ENCODE data around the gene HSPB7.

The HSPB7 gene

DNA sequence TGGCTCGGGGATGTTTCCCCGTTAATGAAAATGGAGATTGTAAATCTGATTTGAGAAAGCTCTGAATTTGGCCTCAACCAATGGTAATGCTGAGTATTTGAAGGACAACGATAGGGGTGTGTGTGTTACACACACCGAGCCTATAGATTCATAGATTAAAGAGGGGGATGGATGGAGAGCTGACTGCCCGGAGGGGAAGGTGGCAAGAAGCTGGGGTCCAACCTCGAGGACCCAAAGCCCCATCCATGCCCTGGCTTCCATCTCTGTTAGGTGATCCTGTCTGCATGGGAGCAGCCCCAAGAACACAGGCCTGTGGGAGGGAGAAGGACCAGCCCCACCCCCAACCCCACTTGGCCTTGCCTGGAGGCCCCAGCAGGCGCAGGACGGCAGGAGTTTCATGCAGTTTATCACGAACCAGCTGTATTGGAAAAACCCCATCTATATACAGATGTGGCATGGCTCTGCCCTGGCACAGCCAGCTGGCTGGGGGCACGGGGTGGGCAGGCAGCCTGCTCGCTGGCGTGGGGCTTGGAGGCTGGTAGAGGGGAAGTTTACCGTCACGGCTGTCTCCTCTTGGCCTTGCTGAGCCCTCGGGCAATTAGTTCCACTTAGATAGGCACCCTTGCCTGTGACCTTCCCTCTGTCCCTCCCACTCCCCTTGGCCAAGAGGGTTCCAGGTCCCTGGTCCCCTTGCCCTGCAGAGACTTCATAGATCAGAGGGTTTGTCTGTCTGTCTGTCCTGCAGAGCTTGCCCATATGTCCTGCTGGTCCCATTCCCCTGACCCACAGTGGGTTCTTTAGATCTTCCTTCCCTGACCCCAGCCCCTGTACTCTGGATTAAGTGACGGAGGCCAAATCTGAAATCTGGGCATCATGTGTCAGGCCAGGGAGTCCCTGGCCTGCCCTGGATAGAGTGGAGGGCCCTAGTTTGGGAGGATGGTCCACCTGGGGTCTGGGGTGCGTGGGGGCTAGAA lies 3.0 kb downstream of the HSPB7 start:
- no peak for TF ChIP-seq CTCF (conservative IDR thresholded peaks at IDR 0.05; ENCODE audit: control insufficient read depth, insufficient read depth, low read depth, low read length)
- H3K4me3 ChIP-seq (ENCODE audit: control insufficient read depth, low read depth, low read length): no peak overlapping the region
- no peak for DNase-seq (ENCODE audit: low read depth)

DNA sequence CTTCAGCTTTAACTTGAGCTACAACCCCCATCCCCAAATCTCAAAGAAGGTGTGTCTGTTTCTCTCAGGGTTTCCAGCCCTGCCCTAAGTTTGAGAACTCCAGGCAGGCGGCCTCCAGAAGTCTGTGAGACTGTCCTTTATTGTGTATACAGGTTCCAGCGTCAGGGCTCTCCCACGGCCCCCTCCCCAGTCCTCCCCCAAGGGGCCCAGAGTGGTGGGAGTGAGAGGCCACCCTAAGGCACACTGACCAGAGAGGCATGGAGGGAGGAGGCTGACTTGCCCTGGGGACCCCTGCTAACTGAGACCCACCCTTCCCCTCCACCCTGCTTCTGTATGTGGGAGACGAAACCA lies 4.0 kb downstream of the HSPB7 start:
- TF ChIP-seq CTCF (conservative IDR thresholded peaks at IDR 0.05; ENCODE audit: control insufficient read depth, insufficient read depth, low read depth, low read length): no peak
- no peak overlapping the region for H3K4me3 ChIP-seq (ENCODE audit: control insufficient read depth, low read depth, low read length)
- DNase-seq (ENCODE audit: low read depth): no peak

- peak overlapping the region; percentile 17 for H3K4me3 ChIP-seq (ENCODE audit: control insufficient read depth, low read depth, low read length)
- DNase-seq (ENCODE audit: low read depth): peak; percentile 49
These were observed 4.5 kb downstream of the HSPB7 start for GRCh38 chr1:16013220-16013907.

GRCh38 chr1:16012590-16013219 lies 5.1 kb downstream of the HSPB7 start:
- peak overlapping the region; percentile 17 for H3K4me3 ChIP-seq (ENCODE audit: control insufficient read depth, low read depth, low read length)
- no peak for TF ChIP-seq CTCF (conservative IDR thresholded peaks at IDR 0.05; ENCODE audit: control insufficient read depth, insufficient read depth, low read depth, low read length)
- no peak for DNase-seq (ENCODE audit: low read depth)

More at GRCh38 chr1:16013220-16013907, 4.5 kb downstream of the HSPB7 start:
- no peak for TF ChIP-seq CTCF (conservative IDR thresholded peaks at IDR 0.05; ENCODE audit: control insufficient read depth, insufficient read depth, low read depth, low read length)

- H3K4me3 ChIP-seq (ENCODE audit: control insufficient read depth, low read depth, low read length): no peak overlapping the region
- no peak for DNase-seq (ENCODE audit: low read depth)
- TF ChIP-seq CTCF (conservative IDR thresholded peaks at IDR 0.05; ENCODE audit: control insufficient read depth, insufficient read depth, low read depth, low read length): no peak
These were observed 5.8 kb downstream of the HSPB7 start for GRCh38 chr1:16011936-16012589.

- no peak for TF ChIP-seq CTCF (conservative IDR thresholded peaks at IDR 0.05; ENCODE audit: control insufficient read depth, insufficient read depth, low read depth, low read length)
- DNase-seq (ENCODE audit: low read depth): no peak
- H3K4me3 ChIP-seq (ENCODE audit: control insufficient read depth, low read depth, low read length): no peak overlapping the region
These were observed 7.0 kb downstream of the HSPB7 start for GRCh38 chr1:16010837-16011236.

All from fibroblast of mammary gland (primary cell).